Measurements from ENCODE around the gene ABITRAM.

ABITRAM gene

GRCh38 chr9:108937561-108938305, 3.5 kb downstream of the ABITRAM start:
- H3K27ac ChIP-seq, result no peak overlapping the region
- no peak for TF ChIP-seq CTCF (conservative IDR thresholded peaks at IDR 0.05)

DNA sequence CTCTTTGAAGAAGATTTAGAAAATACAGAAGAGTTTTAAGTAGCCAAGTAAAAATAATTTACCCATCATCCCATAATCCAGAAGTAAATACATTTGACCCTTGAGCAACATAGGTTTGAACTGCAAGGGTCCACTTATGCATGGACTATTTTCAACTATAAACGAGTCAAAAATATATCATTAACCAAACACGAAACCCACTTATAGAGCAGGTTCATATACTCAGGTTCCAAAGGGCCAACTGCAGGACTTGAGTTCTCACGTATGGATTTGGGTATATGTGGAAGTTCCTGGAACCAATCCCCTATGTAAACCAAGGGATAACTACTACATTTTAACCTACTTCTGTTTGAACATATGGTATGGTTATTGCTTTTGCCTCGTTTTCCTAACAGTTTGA, 5.8 kb downstream of the ABITRAM start:
- H3K27ac ChIP-seq, result no peak overlapping the region
- TF ChIP-seq CTCF (conservative IDR thresholded peaks at IDR 0.05), result no peak

- no peak overlapping the region for H3K27ac ChIP-seq
- no peak for TF ChIP-seq CTCF (conservative IDR thresholded peaks at IDR 0.05)
These were observed 16.0 kb downstream of the ABITRAM start for GRCh38 chr9:108950168-108950567.

DNA sequence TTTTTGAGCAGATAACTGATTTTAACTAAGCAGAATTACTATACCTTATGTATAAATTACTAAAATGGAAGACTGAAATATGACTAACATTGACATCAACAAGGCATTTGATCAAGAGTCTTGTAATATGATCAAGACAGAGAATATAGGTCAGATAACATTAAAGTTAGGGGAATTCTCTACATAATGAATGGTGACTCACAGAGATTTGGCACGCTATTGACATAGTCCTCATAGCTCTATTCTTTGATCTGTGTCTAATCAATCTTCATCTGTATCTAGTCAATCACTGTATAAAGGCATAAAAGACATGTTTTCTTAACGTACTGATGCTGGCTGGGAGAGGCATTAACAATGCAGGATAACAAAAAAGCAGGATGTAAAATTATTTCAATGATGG, 17.4 kb downstream of the ABITRAM start:
- TF ChIP-seq CTCF (conservative IDR thresholded peaks at IDR 0.05), result no peak

DNA sequence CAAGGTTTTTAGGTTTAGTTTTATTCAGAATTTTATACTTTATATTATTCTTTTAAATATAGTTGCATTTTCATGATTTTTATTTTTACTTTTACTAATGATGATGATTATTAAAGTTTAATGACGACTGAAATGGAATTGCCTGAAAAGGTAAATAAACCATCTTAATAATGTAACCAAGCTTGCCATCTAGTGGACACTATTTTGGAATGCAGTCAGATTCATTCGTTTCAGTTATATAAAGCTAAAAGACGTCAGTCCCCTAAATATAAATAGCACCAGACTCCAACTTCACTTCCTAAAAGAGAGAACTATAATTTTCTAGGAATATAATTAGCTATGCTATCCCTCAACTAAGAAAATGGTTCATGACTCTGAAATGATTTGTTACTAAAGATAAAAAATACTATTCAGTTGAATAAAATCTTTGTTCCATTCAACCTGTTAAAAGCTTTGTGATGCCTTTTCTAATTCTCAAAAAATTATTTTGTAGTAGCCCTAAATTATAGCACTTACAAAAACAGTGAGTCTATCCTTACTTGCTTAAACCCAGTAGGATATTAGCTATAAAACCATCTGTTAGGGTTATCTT, 19.9 kb downstream of the ABITRAM start:
- TF ChIP-seq CTCF (conservative IDR thresholded peaks at IDR 0.05), result peak; percentile 96
- no peak overlapping the region for H3K27ac ChIP-seq

More for the DNA sequence above, 17.4 kb downstream of the ABITRAM start:
- H3K27ac ChIP-seq, result no peak overlapping the region

GRCh38 chr9:108956022-108956630, 21.9 kb downstream of the ABITRAM start:
- TF ChIP-seq CTCF (conservative IDR thresholded peaks at IDR 0.05), result no peak
- peak overlapping the region; percentile 84 for H3K27ac ChIP-seq

DNA sequence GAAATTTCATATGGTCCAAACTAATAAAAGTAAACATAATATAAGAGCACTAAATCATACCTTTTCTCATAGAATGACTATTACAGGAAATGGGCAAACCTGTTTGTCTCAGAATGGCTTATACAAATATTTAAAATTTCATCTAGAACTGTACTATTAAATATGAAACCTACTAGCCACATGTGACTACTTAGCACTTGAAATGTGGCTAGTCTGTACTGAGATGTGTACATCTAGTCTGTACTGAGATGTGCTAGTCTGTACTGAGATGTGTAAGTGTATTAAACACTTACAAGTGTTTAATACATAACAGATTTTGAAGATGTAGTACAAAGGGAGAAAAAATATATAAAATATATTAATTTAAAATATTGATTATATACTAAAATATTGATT, 22.4 kb downstream of the ABITRAM start:
- H3K27ac ChIP-seq, result peak overlapping the region; percentile 84
- no peak for TF ChIP-seq CTCF (conservative IDR thresholded peaks at IDR 0.05)

All from VCaP (cell line).